Muscle of leg (tissue), 11 donors: ENCODE measurements around the gene PYURF. TPM values are rescaled to one million over a fixed set of nuclear protein-coding genes. Genes with fewer than 3 reads are reported as not detected.

Experiments used
- DNase-seq: peaks from one replicate; pipeline ENCODE4 v3.0.0; 2013
- H3K27ac ChIP-seq: one replicate; pipeline ENCODE4 v1.5.1; 2013; ENCODE audit warnings: mild to moderate bottlenecking, low read length, control low read depth
- H3K27me3 ChIP-seq: one replicate; pipeline ENCODE4 v1.6.1; 2013; ENCODE audit warnings: low read length; ENCODE audit not compliant: control insufficient read depth, insufficient read depth
- H3K36me3 ChIP-seq: one replicate; pipeline ENCODE4 v1.6.1; 2013; ENCODE audit warnings: low read length; ENCODE audit not compliant: control insufficient read depth, insufficient read depth
- H3K4me1 ChIP-seq: one replicate; pipeline ENCODE4 v1.6.1; 2013; ENCODE audit warnings: low read length; ENCODE audit not compliant: control insufficient read depth, insufficient read depth
- H3K4me3 ChIP-seq: one replicate; pipeline ENCODE4 v1.5.1; 2013; ENCODE audit warnings: low read length, control low read depth
- H3K9me3 ChIP-seq: replicated peaks from 2 replicates; pipeline ENCODE4 v1.6.1; 2013; ENCODE audit warnings: low read depth, low read length; ENCODE audit not compliant: control insufficient read depth
- WGBS: methylation state at CpG from one replicate; pipeline ENCODE4 v1.1.5; 2013; ENCODE audit warnings: missing lambda C conversion rate; ENCODE audit not compliant: insufficient coverage; 5-methylcytosine and 5-hydroxymethylcytosine counted together
- polyA plus RNA-seq, 8 donors: library from polyadenylated mRNA; unstranded; fragments of 120-200 nt; gene quantifications; one replicate each; pipeline versions ENCODE4 v1.2.1 to v1.2.3, GENCODE V29; 2013; ENCODE audit warnings: inconsistent platforms in 1 of 8, low replicate concordance in 1 of 8; ENCODE audit not compliant: insufficient read length in 8 of 8, insufficient read depth in 1 of 8
- total RNA-seq: library from RNA; stranded (reverse); fragments of 120-200 nt; gene quantifications from one replicate; pipeline ENCODE4 v1.2.4, GENCODE V29; 2013

Gene PYURF
- total and polyA plus RNA-seq, 9 donors: 62.7 to 80.8 (median 70.4) TPM

- WGBS: 100% methylated on average over 1 of the region's 8 CpGs
- H3K27ac ChIP-seq: no peak overlapping the region
Measured at GRCh38 chr4:88514557-88515511, 8.7 kb downstream of the PYURF start.

GRCh38 chr4:88511236-88511635, 12.3 kb downstream of the PYURF start:
- no peak for DNase-seq
- Histone ChIP-seq H3K4me3 (no peak overlapping the region), H3K9me3 (no peaks in the 10 kb centered on the region), H3K27ac (no peak overlapping the region), H3K27me3 (no peaks in the 10 kb centered on the region), H3K4me1 (no peaks in the 10 kb centered on the region), H3K36me3 (no peaks in the 10 kb centered on the region)
- WGBS: no CpG with 5 or more reads among the region's 3 CpGs

More at GRCh38 chr4:88514557-88515511, 8.7 kb downstream of the PYURF start:
- no peaks in the 10 kb centered on the region for H3K9me3 ChIP-seq
- H3K27me3 ChIP-seq: no peaks in the 10 kb centered on the region
- no peak for DNase-seq
- no peaks in the 10 kb centered on the region for H3K4me1 ChIP-seq
- H3K4me3 ChIP-seq: no peak overlapping the region
- H3K36me3 ChIP-seq: no peaks in the 10 kb centered on the region

- no peaks in the 10 kb centered on the region for H3K9me3 ChIP-seq
- H3K27ac ChIP-seq: no peak overlapping the region
- no CpG with 5 or more reads among the region's 2 CpGs for WGBS
- DNase-seq: no peak
- H3K4me1 ChIP-seq: no peaks in the 10 kb centered on the region
- peaks cover 7% of the 10 kb centered on the region for H3K36me3 ChIP-seq
- H3K27me3 ChIP-seq: no peaks in the 10 kb centered on the region
- H3K4me3 ChIP-seq: no peak overlapping the region
Measured at GRCh38 chr4:88503344-88503743, 20.2 kb downstream of the PYURF start.

GRCh38 chr4:88497859-88498409, 25.6 kb downstream of the PYURF start:
- no peaks in the 10 kb centered on the region for H3K27me3 ChIP-seq
- H3K9me3 ChIP-seq: no peaks in the 10 kb centered on the region
- no peak for DNase-seq
- H3K27ac ChIP-seq: no peak overlapping the region
- no peaks in the 10 kb centered on the region for H3K36me3 ChIP-seq
- WGBS: 90% methylated on average over 2 of the region's 2 CpGs
- H3K4me3 ChIP-seq: no peak overlapping the region
- no peaks in the 10 kb centered on the region for H3K4me1 ChIP-seq

- DNase-seq: no peak
- H3K27me3 ChIP-seq: no peaks in the 10 kb centered on the region
Measured at GRCh38 chr4:88489100-88489761, 34.3 kb downstream of the PYURF start.

GRCh38 chr4:88481537-88481936, 42.0 kb downstream of the PYURF start:
- Histone ChIP-seq H3K9me3 (no peaks in the 10 kb centered on the region), H3K4me3 (no peak overlapping the region), H3K27ac (no peak overlapping the region), H3K27me3 (no peaks in the 10 kb centered on the region), H3K36me3 (no peaks in the 10 kb centered on the region), H3K4me1 (no peaks in the 10 kb centered on the region)
- no CpG with 5 or more reads among the region's 1 CpG for WGBS
- DNase-seq: no peak

More at GRCh38 chr4:88489100-88489761, 34.3 kb downstream of the PYURF start:
- Histone ChIP-seq H3K36me3 (peaks cover 2% of the 10 kb centered on the region), H3K4me1 (no peaks in the 10 kb centered on the region), H3K9me3 (no peaks in the 10 kb centered on the region), H3K4me3 (no peak overlapping the region), H3K27ac (no peak overlapping the region)
- 64% methylated on average over 2 of the region's 4 CpGs for WGBS

- WGBS: no CpG with 5 or more reads among the region's 2 CpGs
- no peak for DNase-seq
- Histone ChIP-seq H3K27me3 (no peaks in the 10 kb centered on the region), H3K36me3 (no peaks in the 10 kb centered on the region), H3K9me3 (no peaks in the 10 kb centered on the region), H3K27ac (no peak overlapping the region), H3K4me1 (no peaks in the 10 kb centered on the region), H3K4me3 (no peak overlapping the region)
Measured at GRCh38 chr4:88478247-88478646, 45.3 kb downstream of the PYURF start.

GRCh38 chr4:88477229-88477860, 46.2 kb downstream of the PYURF start:
- Histone ChIP-seq H3K4me3 (no peak overlapping the region), H3K36me3 (no peaks in the 10 kb centered on the region), H3K27ac (no peak overlapping the region), H3K4me1 (no peaks in the 10 kb centered on the region), H3K9me3 (no peaks in the 10 kb centered on the region), H3K27me3 (no peaks in the 10 kb centered on the region)
- no peak for DNase-seq
- WGBS: no CpG with 5 or more reads among the region's 5 CpGs
